ENCODE results near the gene ZNF710.
A peak's percentile ranks its signal among the peaks of the same experiment; 100 is the strongest.

Gene ZNF710

GRCh38 chr15:89998923-89999675 lies 2.0 kb upstream of the ZNF710 start:
- H3K4me2 ChIP-seq (ENCODE audit: insufficient read depth, low read length) = no peak overlapping the region
- 0 out of 2 replicates have a peak, but pooled peaks cover 2% of the 10 kb centered on the region for H3K36me3 ChIP-seq (ENCODE audit: insufficient read depth, low read length)
- H3K9ac ChIP-seq (ENCODE audit: low read depth, low read length) = no peak overlapping the region
- no peak overlapping the region for H2AFZ ChIP-seq (ENCODE audit: low read depth, low read length)
- no peak overlapping the region for H3K4me3 ChIP-seq (ENCODE audit: low read depth in 1 of 2, low read length in 2 of 2)
- no peak overlapping the region for H3K27ac ChIP-seq (ENCODE audit: low read length)
- ATAC-seq (ENCODE audit: insufficient read depth, low read depth) (no peak), DNase-seq (no peak)
- no peaks in the 10 kb centered on the region for H4K20me1 ChIP-seq (ENCODE audit: insufficient read depth, low read length)
- TF ChIP-seq CTCF (IDR thresholded peaks at IDR 0.05; ENCODE audit: borderline replicate concordance, extremely low read depth, low read length, poor library complexity, severe bottlenecking) = no peak
- no peak for TF ChIP-seq EZH2 (IDR thresholded peaks at IDR 0.05; ENCODE audit: borderline replicate concordance, low read depth, low read length, severe bottlenecking)
- peaks cover 20% of the 10 kb centered on the region for H3K4me1 ChIP-seq (ENCODE audit: insufficient read depth, low read length)
- H3K27me3 ChIP-seq (ENCODE audit: insufficient read depth, low read length, poor library complexity) = no peaks in the 10 kb centered on the region
- H3K79me2 ChIP-seq (ENCODE audit: insufficient read depth, low read length) = peaks cover 19% of the 10 kb centered on the region
- no peaks in the 10 kb centered on the region for H3K9me3 ChIP-seq (ENCODE audit: insufficient read depth, low read length, severe bottlenecking)

GRCh38 chr15:89999676-90000185 lies 1.4 kb upstream of the ZNF710 start:
- H3K27ac ChIP-seq (ENCODE audit: low read length) = no peak overlapping the region

GRCh38 chr15:90000186-90001001 lies 730 bp upstream of the ZNF710 start:
- no peaks in the 10 kb centered on the region for H3K9me3 ChIP-seq (ENCODE audit: insufficient read depth, low read length, severe bottlenecking)
- peak; percentile 21; the same call in 1 of the 3 replicates for ATAC-seq (ENCODE audit: insufficient read depth, low read depth)
- TF ChIP-seq CTCF (IDR thresholded peaks at IDR 0.05; ENCODE audit: borderline replicate concordance, extremely low read depth, low read length, poor library complexity, severe bottlenecking) (no peak), EZH2 (IDR thresholded peaks at IDR 0.05; ENCODE audit: borderline replicate concordance, low read depth, low read length, severe bottlenecking) (no peak)
- H3K9ac ChIP-seq (ENCODE audit: low read depth, low read length) = peak overlapping the region; percentile 76
- H3K79me2 ChIP-seq (ENCODE audit: insufficient read depth, low read length) = peaks cover 25% of the 10 kb centered on the region
- H3K4me2 ChIP-seq (ENCODE audit: insufficient read depth, low read length) = peak overlapping the region; percentile 68
- H3K27ac ChIP-seq (ENCODE audit: low read length) = peak overlapping the region; percentile 81
- peak overlapping the region; percentile 73 for H2AFZ ChIP-seq (ENCODE audit: low read depth, low read length)
- DNase-seq = peak; percentile 34
- H3K4me1 ChIP-seq (ENCODE audit: insufficient read depth, low read length) = peaks cover 22% of the 10 kb centered on the region
- no peaks in the 10 kb centered on the region for H3K27me3 ChIP-seq (ENCODE audit: insufficient read depth, low read length, poor library complexity)
- H3K36me3 ChIP-seq (ENCODE audit: insufficient read depth, low read length) = 0 out of 2 replicates have a peak, but pooled peaks cover 2% of the 10 kb centered on the region
- H3K4me3 ChIP-seq (ENCODE audit: low read depth in 1 of 2, low read length in 2 of 2) = peak overlapping the region; percentile 55 to 60
- H4K20me1 ChIP-seq (ENCODE audit: insufficient read depth, low read length) = peaks cover 4% of the 10 kb centered on the region; the same call in 1 of the 2 replicates

More at GRCh38 chr15:89999676-90000185, 1.4 kb upstream of the ZNF710 start:
- Histone ChIP-seq H2AFZ (ENCODE audit: low read depth, low read length) (no peak overlapping the region), H3K4me2 (ENCODE audit: insufficient read depth, low read length) (no peak overlapping the region), H3K4me1 (ENCODE audit: insufficient read depth, low read length) (peaks cover 22% of the 10 kb centered on the region), H4K20me1 (ENCODE audit: insufficient read depth, low read length) (peaks cover 4% of the 10 kb centered on the region; the same call in 1 of the 2 replicates), H3K9ac (ENCODE audit: low read depth, low read length) (no peak overlapping the region; the same call in 1 of the 2 replicates), H3K4me3 (ENCODE audit: low read depth in 1 of 2, low read length in 2 of 2) (no peak overlapping the region), H3K9me3 (ENCODE audit: insufficient read depth, low read length, severe bottlenecking) (no peaks in the 10 kb centered on the region), H3K79me2 (ENCODE audit: insufficient read depth, low read length) (peaks cover 24% of the 10 kb centered on the region), H3K27me3 (ENCODE audit: insufficient read depth, low read length, poor library complexity) (no peaks in the 10 kb centered on the region), H3K36me3 (ENCODE audit: insufficient read depth, low read length) (0 out of 2 replicates have a peak, but pooled peaks cover 2% of the 10 kb centered on the region)
- TF ChIP-seq CTCF (IDR thresholded peaks at IDR 0.05; ENCODE audit: borderline replicate concordance, extremely low read depth, low read length, poor library complexity, severe bottlenecking) = no peak
- TF ChIP-seq EZH2 (IDR thresholded peaks at IDR 0.05; ENCODE audit: borderline replicate concordance, low read depth, low read length, severe bottlenecking) = no peak
- no peak for DNase-seq
- no peak for ATAC-seq (ENCODE audit: insufficient read depth, low read depth)

Data from DND-41 (cell line).